ENCODE results near the gene ATG2A.
A peak's percentile ranks its signal among the peaks of the same experiment; 100 is the strongest.

ATG2A gene

GRCh38 chr11:64900774-64901173 lies 16.2 kb downstream of the ATG2A start:
- no peak for DNase-seq

- DNase-seq: no peak
These were observed 16.7 kb downstream of the ATG2A start for GRCh38 chr11:64900263-64900678.

- no peak for DNase-seq
These were observed 18.5 kb downstream of the ATG2A start for GRCh38 chr11:64898541-64898940.

GRCh38 chr11:64898076-64898445 lies 18.9 kb downstream of the ATG2A start:
- no peak for DNase-seq

GRCh38 chr11:64897381-64898075 lies 19.5 kb downstream of the ATG2A start:
- DNase-seq: no peak

GRCh38 chr11:64896448-64897022 lies 20.5 kb downstream of the ATG2A start:
- no peak for DNase-seq

GRCh38 chr11:64894812-64895452 lies 22.1 kb downstream of the ATG2A start:
- DNase-seq: no peak

- DNase-seq: peak; percentile 63
These were observed 22.8 kb downstream of the ATG2A start for GRCh38 chr11:64894070-64894811.

GRCh38 chr11:64893194-64894069 lies 23.6 kb downstream of the ATG2A start:
- no peak for DNase-seq

- DNase-seq: no peak
These were observed 24.2 kb downstream of the ATG2A start for GRCh38 chr11:64892838-64893193.

GRCh38 chr11:64892411-64892831 lies 24.6 kb downstream of the ATG2A start:
- DNase-seq: no peak

GRCh38 chr11:64891880-64892279 lies 25.1 kb downstream of the ATG2A start:
- DNase-seq: no peak

- DNase-seq: no peak
These were observed 25.7 kb downstream of the ATG2A start for GRCh38 chr11:64891215-64891848.

- DNase-seq: no peak
These were observed 26.5 kb downstream of the ATG2A start for GRCh38 chr11:64890522-64890939.

GRCh38 chr11:64888729-64889511 lies 28.1 kb downstream of the ATG2A start:
- DNase-seq: no peak

- no peak for DNase-seq
These were observed 28.6 kb downstream of the ATG2A start for GRCh38 chr11:64888406-64888728.

- DNase-seq: peak; percentile 21
These were observed 29.1 kb downstream of the ATG2A start for GRCh38 chr11:64887757-64888405.

GRCh38 chr11:64887234-64887756 lies 29.7 kb downstream of the ATG2A start:
- DNase-seq: no peak

- no peak for DNase-seq
These were observed 31.4 kb downstream of the ATG2A start for GRCh38 chr11:64885367-64886286.

GRCh38 chr11:64884019-64884418 lies 33.0 kb downstream of the ATG2A start:
- DNase-seq: no peak
